ENCODE results near the gene CYP2U1.
A peak's percentile ranks its signal among the peaks of the same experiment; 100 is the strongest.

CYP2U1 gene

DNA sequence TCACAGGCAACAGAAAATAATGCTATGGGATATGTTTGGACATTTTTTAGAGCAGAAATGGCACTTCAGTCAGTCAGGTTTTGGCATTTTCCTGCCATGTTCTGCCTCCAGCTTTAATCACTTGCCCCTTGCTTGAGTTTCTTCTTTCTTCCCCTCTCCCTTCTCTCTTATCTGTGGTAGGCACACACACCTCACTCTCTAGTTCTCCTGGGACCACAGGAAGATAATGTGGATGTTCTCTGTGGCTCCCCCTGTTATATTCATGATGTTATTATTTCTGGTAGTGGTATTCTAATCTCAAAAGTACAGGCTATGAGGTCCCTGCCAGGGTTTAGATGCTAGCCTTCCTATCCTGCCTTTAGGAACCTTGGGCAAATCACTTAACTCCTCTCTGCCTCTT is 63.5 kb downstream of the CYP2U1 start:
- no peak overlapping the region for H3K9ac ChIP-seq (ENCODE audit: low read length)
- no peak overlapping the region for H2AFZ ChIP-seq (ENCODE audit: low read length)
- H3K9me3 ChIP-seq (ENCODE audit: low read length) = no peaks in the 10 kb centered on the region
- H3K4me1 ChIP-seq (ENCODE audit: insufficient read depth, low read length, severe bottlenecking) = peaks cover 55% of the 10 kb centered on the region
- H3F3A ChIP-seq (ENCODE audit: insufficient read depth, low read length) = no peaks in the 10 kb centered on the region
- H3K9me2 ChIP-seq (ENCODE audit: low read depth, low read length) = no peaks in the 10 kb centered on the region
- TF ChIP-seq CTCF (IDR thresholded peaks at IDR 0.05; ENCODE audit: low read length) (no peak), EZH2 (IDR thresholded peaks at IDR 0.05; ENCODE audit: borderline replicate concordance, low read length) (no peak)
- no peaks in the 10 kb centered on the region for H4K20me1 ChIP-seq (ENCODE audit: insufficient read depth, low read length)
- no peak overlapping the region for H3K27ac ChIP-seq (ENCODE audit: low read depth, low read length, poor library complexity, severe bottlenecking)
- no peaks in the 10 kb centered on the region for H3K27me3 ChIP-seq (ENCODE audit: insufficient read depth, low read length)
- H3K4me3 ChIP-seq (ENCODE audit: low read depth, low read length, poor library complexity, severe bottlenecking) = no peak overlapping the region
- peaks cover 78% of the 10 kb centered on the region for H3K79me2 ChIP-seq (ENCODE audit: insufficient read depth, low read length)
- H3K4me2 ChIP-seq (ENCODE audit: low read length) = peak overlapping the region; percentile 96; the same call in 1 of the 2 replicates
- peaks cover 46% of the 10 kb centered on the region for H3K36me3 ChIP-seq (ENCODE audit: insufficient read depth, low read length)

DNA sequence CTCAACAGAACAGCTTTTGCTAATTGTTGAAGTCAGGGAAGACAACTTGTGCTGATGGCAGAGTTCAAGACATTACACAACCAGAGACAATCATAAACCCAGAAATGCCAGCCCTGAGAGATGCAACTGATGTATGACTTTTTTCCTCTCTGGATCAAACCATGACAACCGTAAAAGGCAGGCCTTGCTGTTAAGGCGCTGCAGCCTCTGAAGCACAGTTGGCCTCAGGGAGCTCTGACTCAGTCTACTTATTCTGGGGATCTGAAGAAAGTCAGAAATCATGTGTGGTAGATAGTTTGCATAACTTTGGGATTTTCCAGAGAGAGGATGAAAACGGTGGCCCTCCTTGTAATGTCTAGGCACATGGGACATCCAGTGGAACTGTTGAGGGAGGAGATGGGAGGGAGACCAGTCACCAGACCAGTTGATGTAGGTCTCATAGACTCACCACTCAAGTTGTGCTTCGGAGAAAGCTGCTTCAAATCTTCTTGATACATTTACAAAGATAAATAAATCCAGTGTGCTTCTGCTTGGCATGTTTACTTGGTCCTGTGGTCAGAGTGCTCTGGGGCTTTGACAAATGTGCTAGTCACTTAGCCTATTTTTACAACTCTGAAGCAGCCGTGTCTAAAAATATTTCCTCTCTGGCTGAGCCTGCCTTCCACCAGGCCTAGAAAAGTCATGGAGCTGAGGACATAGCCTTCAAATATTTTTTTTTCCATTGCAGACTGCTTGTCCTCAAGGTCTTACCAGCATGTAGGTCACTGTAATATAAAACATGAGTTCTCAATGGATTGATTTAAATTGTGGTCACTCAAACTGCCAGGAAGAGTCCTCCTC is 65.8 kb downstream of the CYP2U1 start:
- Histone ChIP-seq H3K27me3 (ENCODE audit: insufficient read depth, low read length) (no peaks in the 10 kb centered on the region), H2AFZ (ENCODE audit: low read length) (no peak overlapping the region), H4K20me1 (ENCODE audit: insufficient read depth, low read length) (no peaks in the 10 kb centered on the region), H3K9me3 (ENCODE audit: low read length) (no peaks in the 10 kb centered on the region), H3K4me1 (ENCODE audit: insufficient read depth, low read length, severe bottlenecking) (peaks cover 42% of the 10 kb centered on the region), H3K4me3 (ENCODE audit: low read depth, low read length, poor library complexity, severe bottlenecking) (no peak overlapping the region), H3K27ac (ENCODE audit: low read depth, low read length, poor library complexity, severe bottlenecking) (no peak overlapping the region), H3F3A (ENCODE audit: insufficient read depth, low read length) (no peaks in the 10 kb centered on the region), H3K79me2 (ENCODE audit: insufficient read depth, low read length) (peaks cover 55% of the 10 kb centered on the region), H3K9me2 (ENCODE audit: low read depth, low read length) (no peaks in the 10 kb centered on the region), H3K36me3 (ENCODE audit: insufficient read depth, low read length) (peaks cover 59% of the 10 kb centered on the region), H3K9ac (ENCODE audit: low read length) (no peak overlapping the region), H3K4me2 (ENCODE audit: low read length) (no peak overlapping the region)
- TF ChIP-seq CTCF (IDR thresholded peaks at IDR 0.05; ENCODE audit: low read length) (no peak), EZH2 (IDR thresholded peaks at IDR 0.05; ENCODE audit: borderline replicate concordance, low read length) (no peak)

DNA sequence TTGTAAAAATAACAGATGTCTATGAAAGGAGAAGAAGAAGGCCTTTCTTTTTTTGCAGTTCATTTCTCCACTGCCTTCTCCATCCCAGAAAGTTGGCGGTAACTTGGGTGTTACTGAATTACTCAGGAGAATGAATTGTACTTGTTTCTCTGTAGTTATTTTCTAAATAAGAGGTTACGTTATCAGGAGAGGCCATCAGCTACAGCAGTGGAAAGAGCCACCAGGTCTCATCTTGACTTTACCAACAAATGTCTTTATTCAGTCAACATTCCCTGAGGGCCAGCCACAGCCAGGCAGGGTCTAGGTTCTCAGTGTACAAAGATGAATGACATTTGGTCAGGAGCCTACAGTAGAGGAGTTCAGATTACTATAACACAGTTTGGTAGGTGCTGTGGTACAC is 66.4 kb downstream of the CYP2U1 start:
- Histone ChIP-seq H3K9ac (ENCODE audit: low read length) (no peak overlapping the region), H3K4me1 (ENCODE audit: insufficient read depth, low read length, severe bottlenecking) (peaks cover 36% of the 10 kb centered on the region), H3K27me3 (ENCODE audit: insufficient read depth, low read length) (no peaks in the 10 kb centered on the region), H4K20me1 (ENCODE audit: insufficient read depth, low read length) (no peaks in the 10 kb centered on the region), H3K9me2 (ENCODE audit: low read depth, low read length) (no peaks in the 10 kb centered on the region), H3K36me3 (ENCODE audit: insufficient read depth, low read length) (peaks cover 59% of the 10 kb centered on the region), H3K27ac (ENCODE audit: low read depth, low read length, poor library complexity, severe bottlenecking) (no peak overlapping the region), H3K4me3 (ENCODE audit: low read depth, low read length, poor library complexity, severe bottlenecking) (no peak overlapping the region), H3K4me2 (ENCODE audit: low read length) (no peak overlapping the region), H3K9me3 (ENCODE audit: low read length) (no peaks in the 10 kb centered on the region), H3K79me2 (ENCODE audit: insufficient read depth, low read length) (peaks cover 49% of the 10 kb centered on the region), H2AFZ (ENCODE audit: low read length) (no peak overlapping the region), H3F3A (ENCODE audit: insufficient read depth, low read length) (no peaks in the 10 kb centered on the region)
- TF ChIP-seq CTCF (IDR thresholded peaks at IDR 0.05; ENCODE audit: low read length) = no peak
- TF ChIP-seq EZH2 (IDR thresholded peaks at IDR 0.05; ENCODE audit: borderline replicate concordance, low read length) = no peak
